Panc1 (cell line): ENCODE results near the gene CXCL17. TPM values are rescaled to one million over a fixed set of nuclear protein-coding genes. Genes with fewer than 3 reads are reported as not detected.
A peak's percentile ranks its signal among the peaks of the same experiment; 100 is the strongest.

ENCODE experiments used
- ATAC-seq: fragments of 200-7000 bp; cut with Tn5 transposase; 2 replicates; pipeline ENCODE4 v1.9.1; 2020; ENCODE audit warnings: mild to moderate bottlenecking, moderate library complexity
- BruUV-seq: library from RNA; stranded (reverse); fragments of 400-500 nt; replicated peaks from 2 replicates; lab custom pipeline; 2021; lab: Mats Ljungman, UMichigan
- CTCF ChIA-PET: fragments of 300-600 bp; sonication (Branson Sonifier 250); formaldehyde crosslinking; loops from one replicate; lab custom pipeline; 2022; ENCODE audit warnings: antibody characterized with exemption; lab: Charles Lee
- POLR2A ChIA-PET: fragments of 300-600 bp; sonication (Branson Sonifier 250); formaldehyde crosslinking; loops from one replicate; lab custom pipeline; 2022; ENCODE audit warnings: antibody characterized with exemption; lab: Charles Lee
- DNase-seq: peaks from one replicate; pipeline ENCODE4 v3.0.0-alpha.2; 2010; ENCODE audit warnings: low read depth, low spot score
- H3K27ac ChIP-seq: 2 replicates; pipeline ENCODE4 v1.5.1; 2011; ENCODE audit warnings: mild to moderate bottlenecking, low read length, inconsistent platforms
- H3K27me3 ChIP-seq: fragments of 200-500 bp; sonication (Bioruptor generic); 2 replicates; pipeline ENCODE4 v1.6.0; 2014; ENCODE audit warnings: low read length, inconsistent platforms; ENCODE audit not compliant: control insufficient read depth, insufficient read depth
- H3K36me3 ChIP-seq: fragments of 200-500 bp; sonication (Bioruptor generic); 2 replicates; pipeline ENCODE4 v1.5.1; 2014; ENCODE audit warnings: inconsistent platforms, mild to moderate bottlenecking, low read length, moderate library complexity; ENCODE audit not compliant: control insufficient read depth, insufficient read depth
- H3K4me1 ChIP-seq: 2 replicates; pipeline ENCODE4 v1.5.1; 2011; ENCODE audit warnings: inconsistent platforms, mild to moderate bottlenecking, low read length, moderate library complexity; ENCODE audit not compliant: control insufficient read depth, insufficient read depth
- H3K4me3 ChIP-seq, 2 experiments: 2 replicates each; pipeline ENCODE4 v1.5.1; 2011 to 2012; ENCODE audit warnings: low read depth in 2 of 2, low read length in 2 of 2, mild to moderate bottlenecking in 2 of 2, inconsistent platforms in 1 of 2, moderate library complexity in 1 of 2
- H3K9me3 ChIP-seq: fragments of 200-500 bp; sonication (Bioruptor generic); 2 replicates; pipeline ENCODE4 v1.5.1; 2014; ENCODE audit warnings: low read depth, mild to moderate bottlenecking, inconsistent platforms, low read length, moderate library complexity; ENCODE audit not compliant: control insufficient read depth, insufficient read depth
- POLR2AphosphoS5 ChIP-seq: IDR thresholded peaks from 2 replicates; pipeline ENCODE4 v1.6.1; 2012; ENCODE audit warnings: mild to moderate bottlenecking, low read depth, low read length, moderate library complexity
- SIN3A ChIP-seq: IDR thresholded peaks from 2 replicates; pipeline ENCODE4 v1.6.1; 2012; ENCODE audit warnings: low read depth, mild to moderate bottlenecking, low read length, moderate library complexity, borderline replicate concordance; ENCODE audit not compliant: insufficient read depth
- TCF7L2 ChIP-seq: IDR thresholded peaks from 2 replicates; pipeline ENCODE4 v1.6.1; 2011; ENCODE audit warnings: mild to moderate bottlenecking, low read depth, low read length, inconsistent platforms
- in situ Hi-C: cut with HindIII; loops from 2 replicates; pipeline ENCODE4 v1.10.0; 2016; ENCODE audit warnings: low sequenced_read_pairs, low pct_unique_long_range_greater_than_20kb
- intact Hi-C: fragments of 100-400 bp; cut with micrococcal nuclease; formaldehyde crosslinking; loops from one replicate; pipeline ENCODE4 v1.10.0; 2022; ENCODE audit not compliant: unreplicated experiment
- total RNA-seq: library from RNA; stranded (reverse); gene quantifications from one replicate; pipeline ENCODE4 v1.2.1, GENCODE V29; 2021; ENCODE audit not compliant: unreplicated experiment
- TF ChIP-seq, protein P1 (sequence below), 2 experiments: IDR thresholded peaks; 2 replicates each; pipeline ENCODE4 v1.6.1; 2011 to 2012; ENCODE audit warnings: low read depth in 2 of 2, control low read depth in 1 of 2, low read length in 1 of 2, mild to moderate bottlenecking in 1 of 2, moderate library complexity in 1 of 2; ENCODE audit not compliant: insufficient read depth in 1 of 2
- TF ChIP-seq, protein P2 (sequence below): fragments of 450-650 bp; IDR thresholded peaks from 2 replicates; pipeline ENCODE4 v1.5.1; 2017; ENCODE audit warnings: mild to moderate bottlenecking

CXCL17 gene
- total RNA-seq, 1 experiment from 2014 or later, result not detected

DNA sequence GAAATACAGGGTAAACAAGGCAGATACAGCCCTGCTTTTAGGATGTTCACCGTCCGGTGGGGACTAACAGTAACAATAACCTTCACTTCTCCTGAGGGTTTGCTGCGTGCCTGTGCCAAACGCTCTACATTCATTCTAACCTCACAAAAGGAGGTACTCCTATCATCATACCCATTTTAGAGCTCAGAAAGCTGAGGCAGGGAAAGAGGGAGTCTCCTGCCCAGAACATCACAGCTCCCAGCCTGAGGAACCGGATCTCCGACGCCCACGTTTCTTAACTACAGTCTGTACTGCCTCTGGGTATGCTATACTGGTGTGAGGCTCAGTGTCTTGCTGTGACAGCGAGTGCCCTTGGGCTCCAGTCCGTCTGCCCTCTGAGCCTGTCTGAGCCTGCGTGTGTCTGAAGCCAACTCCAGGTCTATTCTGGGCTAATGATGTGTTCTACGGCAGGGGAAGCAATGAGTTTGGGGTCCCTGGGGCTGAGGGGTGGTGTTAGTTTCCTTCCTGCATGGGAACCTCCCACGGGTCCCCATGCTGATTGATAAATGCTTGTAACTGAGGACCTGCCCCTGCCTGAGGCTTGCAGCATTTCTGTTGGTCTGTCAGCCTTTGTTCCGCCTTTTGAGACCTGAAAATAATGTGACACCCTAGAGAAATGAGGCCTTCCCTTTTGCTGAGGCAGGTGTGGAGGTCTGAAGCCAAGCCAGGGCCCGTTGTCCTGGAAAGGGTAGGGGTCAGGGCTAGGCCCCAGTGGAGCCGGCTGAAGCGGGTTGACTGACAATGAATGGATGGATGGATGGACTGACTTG is 20.4 kb downstream of the CXCL17 start:
- ChIA-PET POLR2A (no interaction called here), CTCF (interaction anchor here (1.4 kb wide), 1 partner anchor 19 kb away, joined by 3 read pairs; no protein-coding TSS in a partner anchor)
- Histone ChIP-seq H3K27me3 (no peaks in the 10 kb centered on the region), H3K36me3 (no peaks in the 10 kb centered on the region), H3K9me3 (no peaks in the 10 kb centered on the region), H3K4me3 (peak overlapping the region; percentile 49 to 53), H3K4me1 (no peaks in the 10 kb centered on the region; the same call in 1 of the 2 replicates), H3K27ac (no peak overlapping the region)
- no TSS peak for BruUV-seq
- ATAC-seq (no peak), DNase-seq (no peak)
- TF ChIP-seq, protein P1, sequence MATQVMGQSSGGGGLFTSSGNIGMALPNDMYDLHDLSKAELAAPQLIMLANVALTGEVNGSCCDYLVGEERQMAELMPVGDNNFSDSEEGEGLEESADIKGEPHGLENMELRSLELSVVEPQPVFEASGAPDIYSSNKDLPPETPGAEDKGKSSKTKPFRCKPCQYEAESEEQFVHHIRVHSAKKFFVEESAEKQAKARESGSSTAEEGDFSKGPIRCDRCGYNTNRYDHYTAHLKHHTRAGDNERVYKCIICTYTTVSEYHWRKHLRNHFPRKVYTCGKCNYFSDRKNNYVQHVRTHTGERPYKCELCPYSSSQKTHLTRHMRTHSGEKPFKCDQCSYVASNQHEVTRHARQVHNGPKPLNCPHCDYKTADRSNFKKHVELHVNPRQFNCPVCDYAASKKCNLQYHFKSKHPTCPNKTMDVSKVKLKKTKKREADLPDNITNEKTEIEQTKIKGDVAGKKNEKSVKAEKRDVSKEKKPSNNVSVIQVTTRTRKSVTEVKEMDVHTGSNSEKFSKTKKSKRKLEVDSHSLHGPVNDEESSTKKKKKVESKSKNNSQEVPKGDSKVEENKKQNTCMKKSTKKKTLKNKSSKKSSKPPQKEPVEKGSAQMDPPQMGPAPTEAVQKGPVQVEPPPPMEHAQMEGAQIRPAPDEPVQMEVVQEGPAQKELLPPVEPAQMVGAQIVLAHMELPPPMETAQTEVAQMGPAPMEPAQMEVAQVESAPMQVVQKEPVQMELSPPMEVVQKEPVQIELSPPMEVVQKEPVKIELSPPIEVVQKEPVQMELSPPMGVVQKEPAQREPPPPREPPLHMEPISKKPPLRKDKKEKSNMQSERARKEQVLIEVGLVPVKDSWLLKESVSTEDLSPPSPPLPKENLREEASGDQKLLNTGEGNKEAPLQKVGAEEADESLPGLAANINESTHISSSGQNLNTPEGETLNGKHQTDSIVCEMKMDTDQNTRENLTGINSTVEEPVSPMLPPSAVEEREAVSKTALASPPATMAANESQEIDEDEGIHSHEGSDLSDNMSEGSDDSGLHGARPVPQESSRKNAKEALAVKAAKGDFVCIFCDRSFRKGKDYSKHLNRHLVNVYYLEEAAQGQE (IDR thresholded peaks at IDR 0.05; ENCODE audit: insufficient read depth in 1 of 2, low read depth in 2 of 2, low read length in 1 of 2), result no peak
- TF ChIP-seq, protein P2, sequence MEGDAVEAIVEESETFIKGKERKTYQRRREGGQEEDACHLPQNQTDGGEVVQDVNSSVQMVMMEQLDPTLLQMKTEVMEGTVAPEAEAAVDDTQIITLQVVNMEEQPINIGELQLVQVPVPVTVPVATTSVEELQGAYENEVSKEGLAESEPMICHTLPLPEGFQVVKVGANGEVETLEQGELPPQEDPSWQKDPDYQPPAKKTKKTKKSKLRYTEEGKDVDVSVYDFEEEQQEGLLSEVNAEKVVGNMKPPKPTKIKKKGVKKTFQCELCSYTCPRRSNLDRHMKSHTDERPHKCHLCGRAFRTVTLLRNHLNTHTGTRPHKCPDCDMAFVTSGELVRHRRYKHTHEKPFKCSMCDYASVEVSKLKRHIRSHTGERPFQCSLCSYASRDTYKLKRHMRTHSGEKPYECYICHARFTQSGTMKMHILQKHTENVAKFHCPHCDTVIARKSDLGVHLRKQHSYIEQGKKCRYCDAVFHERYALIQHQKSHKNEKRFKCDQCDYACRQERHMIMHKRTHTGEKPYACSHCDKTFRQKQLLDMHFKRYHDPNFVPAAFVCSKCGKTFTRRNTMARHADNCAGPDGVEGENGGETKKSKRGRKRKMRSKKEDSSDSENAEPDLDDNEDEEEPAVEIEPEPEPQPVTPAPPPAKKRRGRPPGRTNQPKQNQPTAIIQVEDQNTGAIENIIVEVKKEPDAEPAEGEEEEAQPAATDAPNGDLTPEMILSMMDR, result no peak
- no peak for TF ChIP-seq SIN3A
- no peak for TF ChIP-seq TCF7L2
- TF ChIP-seq POLR2AphosphoS5, result no peak
- intact Hi-C loops (no loop called here), in situ Hi-C loops (no loop called here)

DNA sequence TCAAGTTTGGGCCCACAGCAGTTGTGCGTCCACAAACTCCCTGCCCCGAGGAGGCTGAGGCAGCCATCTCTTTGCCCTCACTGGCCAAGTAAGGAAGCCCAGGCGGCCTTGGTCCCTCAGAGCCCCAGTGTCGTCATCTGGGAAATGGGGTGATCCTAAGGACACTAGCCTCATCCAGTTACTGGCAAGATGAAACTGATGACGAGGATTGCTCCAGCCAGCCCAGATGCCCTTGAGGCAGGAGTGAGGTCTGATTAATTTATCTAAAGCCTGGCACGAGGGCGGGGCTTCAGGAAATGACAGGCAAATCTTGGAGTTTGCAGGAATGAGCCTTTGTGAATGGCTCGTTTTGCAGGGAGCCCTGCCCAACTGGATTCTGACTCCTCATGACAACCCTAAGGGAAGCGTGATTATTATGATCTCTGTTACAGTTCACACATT is 21.1 kb downstream of the CXCL17 start:
- in situ Hi-C loops, result no loop called here
- ATAC-seq (no peak), DNase-seq (no peak)
- Histone ChIP-seq H3K4me1 (no peaks in the 10 kb centered on the region; the same call in 1 of the 2 replicates), H3K36me3 (no peaks in the 10 kb centered on the region), H3K9me3 (no peaks in the 10 kb centered on the region), H3K27ac (no peak overlapping the region), H3K27me3 (no peaks in the 10 kb centered on the region), H3K4me3 (no peak overlapping the region)
- TF ChIP-seq TCF7L2 (no peak), POLR2AphosphoS5 (no peak), SIN3A (no peak)
- TF ChIP-seq, protein P2, result no peak
- TF ChIP-seq, protein P1 (IDR thresholded peaks at IDR 0.05; ENCODE audit: insufficient read depth in 1 of 2, low read depth in 2 of 2, low read length in 1 of 2), result no peak
- no TSS peak for BruUV-seq
- CTCF ChIA-PET, result interaction anchor here (1.0 kb wide), 1 partner anchor 17 kb away, joined by 3 read pairs; no protein-coding TSS in a partner anchor
- intact Hi-C loops, result no loop called here
- POLR2A ChIA-PET, result no interaction called here
